Liver (tissue), 9 donors: ENCODE data around the gene RPH3AL. TPM values are rescaled to one million over a fixed set of nuclear protein-coding genes. Genes with fewer than 3 reads are reported as not detected.

ENCODE experiments used
- DNase-seq: peaks from one replicate; pipeline ENCODE4 v3.0.0-alpha.2; 2017; ENCODE audit warnings: low spot score
- H3K27ac ChIP-seq, 2 donors: one replicate each; pipeline ENCODE4 v1.7.0; 2013; ENCODE audit warnings: inconsistent platforms in 2 of 2, low read length in 2 of 2, control low read depth in 1 of 2, low read depth in 1 of 2, mild to moderate bottlenecking in 1 of 2
- H3K27me3 ChIP-seq, 4 donors: one replicate each; pipeline versions ENCODE4 v1.6.1 to v1.7.0; 2013; ENCODE audit warnings: low read length in 3 of 4, inconsistent platforms in 1 of 4, mild to moderate bottlenecking in 1 of 4, moderate library complexity in 1 of 4; ENCODE audit not compliant: control insufficient read depth in 4 of 4, insufficient read depth in 4 of 4
- H3K36me3 ChIP-seq, 4 donors: one replicate each; pipeline versions ENCODE4 v1.6.1 to v1.7.0; 2013; ENCODE audit warnings: low read length in 3 of 4, mild to moderate bottlenecking in 3 of 4, low read depth in 1 of 4, moderate library complexity in 1 of 4; ENCODE audit not compliant: control insufficient read depth in 4 of 4, insufficient read depth in 3 of 4
- H3K4me1 ChIP-seq, 4 donors: one replicate each; pipeline versions ENCODE4 v1.6.1 to v1.7.0; 2013; ENCODE audit warnings: low read length in 3 of 4, mild to moderate bottlenecking in 3 of 4, moderate library complexity in 1 of 4; ENCODE audit not compliant: control insufficient read depth in 4 of 4, insufficient read depth in 4 of 4
- H3K4me3 ChIP-seq, 3 donors: one replicate each; pipeline versions ENCODE4 v1.6.1 to v1.7.0; 2013; ENCODE audit warnings: low read length in 3 of 3, control low read depth in 1 of 3, low read depth in 1 of 3, mild to moderate bottlenecking in 1 of 3
- H3K9ac ChIP-seq, 2 donors: one replicate each; pipeline ENCODE4 v1.7.0; 2013; ENCODE audit warnings: low read length in 2 of 2, mild to moderate bottlenecking in 2 of 2, moderate library complexity in 2 of 2, control low read depth in 1 of 2, low read depth in 1 of 2
- H3K9me3 ChIP-seq, 4 donors: one replicate each; pipeline versions ENCODE4 v1.6.1 to v1.7.0; 2013; ENCODE audit warnings: low read length in 3 of 4; ENCODE audit not compliant: control insufficient read depth in 4 of 4
- EGR1 ChIP-seq, 2 donors: IDR thresholded peaks; 2 replicates each; pipeline ENCODE4 v1.6.1; 2016 to 2018; ENCODE audit warnings: antibody characterized with exemption in 2 of 2, low read depth in 2 of 2
- FOXA1 ChIP-seq: IDR thresholded peaks from 2 replicates; pipeline ENCODE4 v1.6.1; 2016; ENCODE audit warnings: antibody characterized with exemption
- FOXA2 ChIP-seq: IDR thresholded peaks from 2 replicates; pipeline ENCODE4 v1.6.1; 2016; ENCODE audit warnings: antibody characterized with exemption
- GABPA ChIP-seq, 2 donors: IDR thresholded peaks in 1 of 2; conservative IDR thresholded peaks in 1 of 2; 2 replicates each; pipeline ENCODE4 v1.6.1; 2016; ENCODE audit warnings: antibody characterized with exemption in 2 of 2, mild to moderate bottlenecking in 1 of 2, moderate library complexity in 1 of 2
- HNF4G ChIP-seq: IDR thresholded peaks from 2 replicates; pipeline ENCODE4 v1.6.1; 2016; ENCODE audit warnings: antibody characterized with exemption
- JUND ChIP-seq, 2 donors: IDR thresholded peaks; 2 replicates each; pipeline ENCODE4 v1.6.1; 2016; ENCODE audit warnings: antibody characterized with exemption in 2 of 2
- NR2F2 ChIP-seq: IDR thresholded peaks from 2 replicates; pipeline ENCODE4 v1.6.1; 2016; ENCODE audit warnings: antibody characterized with exemption
- RAD21 ChIP-seq, 2 donors: IDR thresholded peaks; 2 replicates each; pipeline ENCODE4 v1.6.1; 2016; ENCODE audit warnings: antibody characterized with exemption in 2 of 2, mild to moderate bottlenecking in 2 of 2
- RXRA ChIP-seq, 2 donors: IDR thresholded peaks; 2 replicates each; pipeline ENCODE4 v1.6.1; 2017 to 2018; ENCODE audit warnings: antibody characterized with exemption in 2 of 2, mild to moderate bottlenecking in 1 of 2
- SP1 ChIP-seq: IDR thresholded peaks from 2 replicates; pipeline ENCODE4 v1.6.1; 2018; ENCODE audit warnings: antibody characterized with exemption, mild to moderate bottlenecking
- TAF1 ChIP-seq: conservative IDR thresholded peaks from 2 replicates; pipeline ENCODE4 v1.6.1; 2016; ENCODE audit warnings: antibody characterized with exemption, mild to moderate bottlenecking
- YY1 ChIP-seq: IDR thresholded peaks from 2 replicates; pipeline ENCODE4 v1.6.1; 2016; ENCODE audit warnings: antibody characterized with exemption, mild to moderate bottlenecking
- WGBS: extraction: QIAGEN DNeasy Blood & Tissue Kit; methylation state at CpG from one replicate; pipeline ENCODE4 v1.1.7; 2013; 5-methylcytosine and 5-hydroxymethylcytosine counted together
- polyA plus RNA-seq, 2 donors: library from polyadenylated mRNA; stranded (reverse) in 1 of 2; unstranded in 1 of 2; fragments of 200-250 nt in 1 of 2; fragments of >200 nt in 1 of 2; fragmentation: Nextera tagmentation in 1 of 2; extraction: Ambion mirVana in 1 of 2; gene quantifications; one replicate each; pipeline versions ENCODE4 v1.2.1 to v1.2.3, GENCODE V29; 2013 to 2015
- total RNA-seq, 2 donors: library from RNA; depleted of rRNA; stranded (reverse); fragments of >200 nt; gene quantifications; one replicate each; pipeline ENCODE4 v1.2.3, GENCODE V29; 2014
- TF ChIP-seq, protein P1 (sequence below): IDR thresholded peaks from 2 replicates; pipeline ENCODE4 v1.6.1; 2016; ENCODE audit warnings: antibody characterized with exemption, mild to moderate bottlenecking
- TF ChIP-seq, protein P2 (sequence below): fragments of 150-350 bp; IDR thresholded peaks from 2 replicates; pipeline ENCODE4 v1.5.1; 2017; ENCODE audit warnings: improper control_type of control experiment, low read depth, low read length; ENCODE audit not compliant: missing input control
- TF ChIP-seq, protein P3 (sequence below): IDR thresholded peaks from 2 replicates; pipeline ENCODE4 v1.6.1; 2016; ENCODE audit warnings: antibody characterized with exemption
- TF ChIP-seq, protein P4 (sequence below): IDR thresholded peaks from 2 replicates; pipeline ENCODE4 v1.6.1; 2016; ENCODE audit warnings: antibody characterized with exemption
- donor health status: healthy.
- donor health status: healthy.
- donor health status: healthy.
- donor health status: healthy.
- donor health status: healthy.

Gene RPH3AL
- total and polyA plus RNA-seq, 4 donors, result 8.5 to 52.5 (median 13.9) TPM

DNA sequence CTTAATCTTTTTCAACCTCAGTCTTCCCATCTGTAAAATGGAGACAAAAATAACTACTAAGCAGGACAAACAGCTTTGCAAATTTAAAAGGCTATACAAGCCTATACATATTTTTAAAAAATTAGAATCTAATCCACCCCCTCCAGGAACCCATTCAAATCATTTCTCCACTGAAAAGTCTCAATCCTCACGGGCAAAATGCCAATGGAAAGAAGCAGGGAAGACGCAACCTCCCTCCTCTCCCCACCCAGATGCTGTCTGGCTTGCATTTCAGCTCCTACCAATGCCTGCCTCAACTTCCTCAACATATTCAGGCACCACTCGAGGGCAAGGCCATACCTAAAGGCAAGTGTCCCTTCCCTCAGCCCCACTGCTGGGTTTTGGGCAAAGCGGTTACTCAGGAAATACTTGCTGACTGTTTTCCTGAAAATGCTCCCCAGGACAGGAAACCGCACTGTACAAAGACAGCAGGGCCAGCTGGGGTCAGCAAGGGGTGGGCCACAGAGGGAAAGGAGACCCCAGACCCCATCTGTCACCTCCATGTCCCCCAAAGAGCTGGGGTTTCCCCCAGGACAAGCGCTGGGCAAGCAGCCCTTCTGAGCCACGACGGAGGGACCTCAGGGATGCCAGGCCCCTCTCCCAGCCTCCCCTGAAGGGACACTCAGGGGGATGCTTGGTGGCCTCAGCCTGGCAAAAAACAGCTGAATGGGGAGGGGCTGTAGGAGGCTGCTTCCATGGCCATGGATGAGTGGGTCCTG, 123.5 kb downstream of the RPH3AL start:
- Histone ChIP-seq H3K36me3 (no peaks in the 10 kb centered on the region), H3K9ac (no peak overlapping the region), H3K27me3 (no peaks in the 10 kb centered on the region), H3K4me1 (peaks cover 6 to 19% (median 14%) of the 10 kb centered on the region in 4 donors), H3K27ac (no peak overlapping the region), H3K9me3 (no peaks in the 10 kb centered on the region), H3K4me3 (no peak overlapping the region)
- DNase-seq, result no peak
- WGBS, result 79% methylated on average over 8 of the region's 8 CpGs
- TF ChIP-seq GABPA (IDR thresholded peaks at IDR 0.05 in 1 of 2, conservative IDR thresholded peaks at IDR 0.05 in 1 of 2), result no peak
- no peak for TF ChIP-seq YY1
- TF ChIP-seq RXRA (IDR thresholded peaks at IDR 0.05), result no peak
- no peak for TF ChIP-seq HNF4G
- TF ChIP-seq FOXA2, result no peak
- TF ChIP-seq, protein P1, sequence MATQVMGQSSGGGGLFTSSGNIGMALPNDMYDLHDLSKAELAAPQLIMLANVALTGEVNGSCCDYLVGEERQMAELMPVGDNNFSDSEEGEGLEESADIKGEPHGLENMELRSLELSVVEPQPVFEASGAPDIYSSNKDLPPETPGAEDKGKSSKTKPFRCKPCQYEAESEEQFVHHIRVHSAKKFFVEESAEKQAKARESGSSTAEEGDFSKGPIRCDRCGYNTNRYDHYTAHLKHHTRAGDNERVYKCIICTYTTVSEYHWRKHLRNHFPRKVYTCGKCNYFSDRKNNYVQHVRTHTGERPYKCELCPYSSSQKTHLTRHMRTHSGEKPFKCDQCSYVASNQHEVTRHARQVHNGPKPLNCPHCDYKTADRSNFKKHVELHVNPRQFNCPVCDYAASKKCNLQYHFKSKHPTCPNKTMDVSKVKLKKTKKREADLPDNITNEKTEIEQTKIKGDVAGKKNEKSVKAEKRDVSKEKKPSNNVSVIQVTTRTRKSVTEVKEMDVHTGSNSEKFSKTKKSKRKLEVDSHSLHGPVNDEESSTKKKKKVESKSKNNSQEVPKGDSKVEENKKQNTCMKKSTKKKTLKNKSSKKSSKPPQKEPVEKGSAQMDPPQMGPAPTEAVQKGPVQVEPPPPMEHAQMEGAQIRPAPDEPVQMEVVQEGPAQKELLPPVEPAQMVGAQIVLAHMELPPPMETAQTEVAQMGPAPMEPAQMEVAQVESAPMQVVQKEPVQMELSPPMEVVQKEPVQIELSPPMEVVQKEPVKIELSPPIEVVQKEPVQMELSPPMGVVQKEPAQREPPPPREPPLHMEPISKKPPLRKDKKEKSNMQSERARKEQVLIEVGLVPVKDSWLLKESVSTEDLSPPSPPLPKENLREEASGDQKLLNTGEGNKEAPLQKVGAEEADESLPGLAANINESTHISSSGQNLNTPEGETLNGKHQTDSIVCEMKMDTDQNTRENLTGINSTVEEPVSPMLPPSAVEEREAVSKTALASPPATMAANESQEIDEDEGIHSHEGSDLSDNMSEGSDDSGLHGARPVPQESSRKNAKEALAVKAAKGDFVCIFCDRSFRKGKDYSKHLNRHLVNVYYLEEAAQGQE, result no peak
- no peak for TF ChIP-seq FOXA1
- TF ChIP-seq, protein P2, sequence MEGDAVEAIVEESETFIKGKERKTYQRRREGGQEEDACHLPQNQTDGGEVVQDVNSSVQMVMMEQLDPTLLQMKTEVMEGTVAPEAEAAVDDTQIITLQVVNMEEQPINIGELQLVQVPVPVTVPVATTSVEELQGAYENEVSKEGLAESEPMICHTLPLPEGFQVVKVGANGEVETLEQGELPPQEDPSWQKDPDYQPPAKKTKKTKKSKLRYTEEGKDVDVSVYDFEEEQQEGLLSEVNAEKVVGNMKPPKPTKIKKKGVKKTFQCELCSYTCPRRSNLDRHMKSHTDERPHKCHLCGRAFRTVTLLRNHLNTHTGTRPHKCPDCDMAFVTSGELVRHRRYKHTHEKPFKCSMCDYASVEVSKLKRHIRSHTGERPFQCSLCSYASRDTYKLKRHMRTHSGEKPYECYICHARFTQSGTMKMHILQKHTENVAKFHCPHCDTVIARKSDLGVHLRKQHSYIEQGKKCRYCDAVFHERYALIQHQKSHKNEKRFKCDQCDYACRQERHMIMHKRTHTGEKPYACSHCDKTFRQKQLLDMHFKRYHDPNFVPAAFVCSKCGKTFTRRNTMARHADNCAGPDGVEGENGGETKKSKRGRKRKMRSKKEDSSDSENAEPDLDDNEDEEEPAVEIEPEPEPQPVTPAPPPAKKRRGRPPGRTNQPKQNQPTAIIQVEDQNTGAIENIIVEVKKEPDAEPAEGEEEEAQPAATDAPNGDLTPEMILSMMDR, result no peak
- no peak for TF ChIP-seq SP1
- TF ChIP-seq NR2F2, result no peak
- TF ChIP-seq EGR1 (IDR thresholded peaks at IDR 0.05; ENCODE audit: low read depth in 2 of 2), result no peak
- TF ChIP-seq, protein P3, sequence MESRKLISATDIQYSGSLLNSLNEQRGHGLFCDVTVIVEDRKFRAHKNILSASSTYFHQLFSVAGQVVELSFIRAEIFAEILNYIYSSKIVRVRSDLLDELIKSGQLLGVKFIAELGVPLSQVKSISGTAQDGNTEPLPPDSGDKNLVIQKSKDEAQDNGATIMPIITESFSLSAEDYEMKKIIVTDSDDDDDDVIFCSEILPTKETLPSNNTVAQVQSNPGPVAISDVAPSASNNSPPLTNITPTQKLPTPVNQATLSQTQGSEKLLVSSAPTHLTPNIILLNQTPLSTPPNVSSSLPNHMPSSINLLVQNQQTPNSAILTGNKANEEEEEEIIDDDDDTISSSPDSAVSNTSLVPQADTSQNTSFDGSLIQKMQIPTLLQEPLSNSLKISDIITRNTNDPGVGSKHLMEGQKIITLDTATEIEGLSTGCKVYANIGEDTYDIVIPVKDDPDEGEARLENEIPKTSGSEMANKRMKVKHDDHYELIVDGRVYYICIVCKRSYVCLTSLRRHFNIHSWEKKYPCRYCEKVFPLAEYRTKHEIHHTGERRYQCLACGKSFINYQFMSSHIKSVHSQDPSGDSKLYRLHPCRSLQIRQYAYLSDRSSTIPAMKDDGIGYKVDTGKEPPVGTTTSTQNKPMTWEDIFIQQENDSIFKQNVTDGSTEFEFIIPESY, result no peak
- TF ChIP-seq RAD21 (IDR thresholded peaks at IDR 0.05), result no peak
- no peak for TF ChIP-seq TAF1
- TF ChIP-seq, protein P4, sequence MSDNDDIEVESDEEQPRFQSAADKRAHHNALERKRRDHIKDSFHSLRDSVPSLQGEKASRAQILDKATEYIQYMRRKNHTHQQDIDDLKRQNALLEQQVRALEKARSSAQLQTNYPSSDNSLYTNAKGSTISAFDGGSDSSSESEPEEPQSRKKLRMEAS, result no peak
- no peak for TF ChIP-seq JUND (IDR thresholded peaks at IDR 0.05)
